IPS-18c (cell line): ENCODE data around the gene CCL24.
"Not testable (repeated sequence)": the region's sequence is repeated elsewhere in the genome, so short reads cannot be mapped to it uniquely, and the experiment has no call there.

Experiments used
- H3K4me3 ChIP-seq: 2 replicates; pipeline ENCODE4 v1.7.0; 2013; ENCODE audit warnings: low read depth, mild to moderate bottlenecking, low read length, moderate library complexity; ENCODE audit not compliant: insufficient read depth
- H3K9me3 ChIP-seq: one replicate; pipeline ENCODE4 v1.6.1; 2013; ENCODE audit warnings: mild to moderate bottlenecking, low read length, moderate library complexity; ENCODE audit not compliant: control insufficient read depth, insufficient read depth

The CCL24 gene

GRCh38 chr7:75830978-75831377 lies 17.4 kb upstream of the CCL24 start:
- no peak overlapping the region for H3K4me3 ChIP-seq
- peaks cover 2% of the 10 kb centered on the region for H3K9me3 ChIP-seq

GRCh38 chr7:75829656-75830055 lies 16.1 kb upstream of the CCL24 start:
- not testable (repeated sequence) for H3K9me3 ChIP-seq, H3K4me3 ChIP-seq

DNA sequence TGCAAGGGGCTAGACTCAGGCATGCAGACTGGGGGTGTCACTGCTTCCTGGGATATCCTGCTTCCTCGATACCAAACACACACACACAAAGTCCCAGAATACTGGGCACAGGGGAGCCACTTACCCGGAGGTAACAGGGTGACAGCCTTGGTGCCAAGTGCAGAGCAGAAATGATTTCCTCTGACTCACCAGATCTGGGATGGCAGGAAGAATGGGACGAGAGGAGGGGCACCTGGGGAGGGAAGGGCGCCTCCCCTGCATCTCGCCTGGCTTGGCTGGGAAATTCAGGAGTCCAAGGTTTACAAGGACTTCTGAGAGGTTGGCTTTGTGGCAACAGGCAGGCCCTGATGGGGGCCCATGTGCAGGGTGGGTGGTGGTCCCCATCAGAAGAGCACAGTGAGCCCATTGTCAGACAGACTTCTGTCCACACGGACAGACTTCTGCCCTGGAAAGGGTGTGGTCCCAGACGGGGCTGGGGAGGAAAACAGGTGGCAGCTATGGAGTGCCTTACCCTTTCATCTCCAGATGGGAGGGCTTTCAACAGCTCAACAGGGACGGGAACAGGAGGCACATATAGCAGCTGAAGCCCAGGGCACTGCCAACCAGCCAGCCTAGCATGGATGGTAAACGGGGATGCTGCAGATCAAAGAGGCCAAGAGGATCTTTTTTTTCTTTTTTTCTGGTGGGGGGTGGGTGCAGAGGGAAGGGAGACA lies 9.7 kb upstream of the CCL24 start:
- no peak overlapping the region for H3K4me3 ChIP-seq
- H3K9me3 ChIP-seq = peaks cover 2% of the 10 kb centered on the region

DNA sequence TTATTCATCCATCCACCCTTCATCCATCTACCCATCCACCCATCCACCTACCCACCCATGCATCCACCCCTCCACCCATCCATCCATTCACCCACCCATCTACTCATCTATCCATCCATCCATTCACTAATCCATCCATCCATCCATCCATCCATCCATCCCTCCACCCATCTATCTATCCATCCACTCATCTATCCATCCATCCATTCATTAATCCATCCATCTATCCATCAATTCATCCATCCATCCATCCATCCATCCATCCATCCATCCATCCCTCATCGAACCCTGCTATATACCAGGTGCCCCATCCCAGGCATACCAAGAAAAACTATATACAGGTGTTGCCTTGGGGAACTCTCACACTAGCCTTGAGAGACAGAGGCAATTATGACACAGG lies 7.1 kb upstream of the CCL24 start:
- H3K9me3 ChIP-seq = no peaks in the 10 kb centered on the region
- H3K4me3 ChIP-seq = no peak overlapping the region

GRCh38 chr7:75819711-75820110 lies 6.1 kb upstream of the CCL24 start:
- Histone ChIP-seq H3K9me3 (no peaks in the 10 kb centered on the region), H3K4me3 (no peak overlapping the region)

- no peaks in the 10 kb centered on the region for H3K9me3 ChIP-seq
- H3K4me3 ChIP-seq = no peak overlapping the region
These were observed 4.9 kb upstream of the CCL24 start for GRCh38 chr7:75818472-75818871.

DNA sequence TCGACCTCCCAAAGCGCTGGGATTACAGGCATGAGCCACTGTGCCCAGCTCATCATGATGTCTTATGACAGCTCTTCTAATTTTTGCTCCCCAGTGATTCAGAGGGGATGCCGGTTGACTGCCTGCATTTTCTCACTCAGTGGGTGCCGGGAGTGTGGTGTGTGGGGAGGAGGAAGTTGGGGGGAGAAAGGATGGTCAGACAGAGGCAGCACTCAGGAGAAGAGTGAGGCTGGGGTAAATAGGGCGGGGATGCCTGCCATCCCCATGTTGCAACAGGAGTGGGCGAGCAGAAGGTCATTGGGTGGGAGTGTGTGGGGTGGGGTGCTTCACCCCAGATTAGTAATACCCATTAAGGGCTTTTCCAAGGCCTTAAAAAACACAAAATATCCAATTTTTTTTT lies 3.5 kb upstream of the CCL24 start:
- no peak overlapping the region for H3K4me3 ChIP-seq
- no peaks in the 10 kb centered on the region for H3K9me3 ChIP-seq

- no peaks in the 10 kb centered on the region for H3K9me3 ChIP-seq
- no peak overlapping the region for H3K4me3 ChIP-seq
These were observed 1.9 kb upstream of the CCL24 start for GRCh38 chr7:75815418-75816064.

- no peak overlapping the region for H3K4me3 ChIP-seq
- H3K9me3 ChIP-seq = no peaks in the 10 kb centered on the region
These were observed 871 bp upstream of the CCL24 start for GRCh38 chr7:75814407-75814947.

- Histone ChIP-seq H3K9me3 (no peaks in the 10 kb centered on the region), H3K4me3 (no peak overlapping the region)
These were observed 522 bp downstream of the CCL24 start for GRCh38 chr7:75813084-75813483.

- Histone ChIP-seq H3K9me3 (peaks cover 4% of the 10 kb centered on the region), H3K4me3 (no peak overlapping the region)
These were observed 1.5 kb downstream of the CCL24 start for GRCh38 chr7:75811894-75812678.

DNA sequence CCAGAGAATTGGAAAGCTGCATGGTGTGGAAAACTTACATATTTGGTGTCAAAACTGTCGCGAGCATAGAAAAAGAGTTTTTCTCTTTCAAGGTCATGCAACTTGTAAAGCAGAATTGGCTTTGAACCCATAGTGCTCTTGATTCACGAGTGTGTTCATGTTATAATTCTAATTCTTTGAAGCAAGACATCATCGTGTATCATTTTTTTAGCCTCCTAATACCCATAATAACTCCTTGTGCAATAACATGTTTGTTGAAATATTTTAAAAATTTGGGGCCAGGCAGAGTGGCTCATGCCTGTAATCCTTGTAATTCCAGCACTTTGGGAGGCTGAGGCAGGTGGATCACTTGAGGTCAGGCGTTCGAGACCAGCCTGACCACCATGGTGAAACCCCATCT lies 4.2 kb downstream of the CCL24 start:
- H3K9me3 ChIP-seq = peaks cover 6% of the 10 kb centered on the region
- H3K4me3 ChIP-seq = no peak overlapping the region

- Histone ChIP-seq H3K9me3 (peaks cover 6% of the 10 kb centered on the region), H3K4me3 (no peak overlapping the region)
These were observed 5.5 kb downstream of the CCL24 start for GRCh38 chr7:75808106-75808505.

DNA sequence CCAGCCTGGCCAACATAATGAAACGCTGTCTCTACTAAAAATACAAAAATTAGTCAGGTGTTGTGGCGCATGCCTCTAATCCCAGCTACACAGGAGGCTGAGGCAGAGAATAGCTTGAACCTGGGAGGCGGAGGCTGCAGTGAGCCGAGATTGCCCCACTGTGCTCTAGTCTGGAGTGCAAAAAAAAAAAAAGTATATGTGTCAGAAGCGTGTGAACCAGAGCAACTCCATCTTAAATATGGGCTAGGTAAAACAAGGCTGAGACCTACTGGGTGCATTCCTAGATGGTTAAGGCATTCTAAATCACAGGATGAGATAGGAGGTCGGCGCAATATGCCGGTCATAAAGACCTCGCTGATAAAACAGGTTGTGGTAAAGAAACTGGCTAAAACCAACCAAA lies 6.2 kb downstream of the CCL24 start:
- peaks cover 6% of the 10 kb centered on the region for H3K9me3 ChIP-seq

GRCh38 chr7:75806560-75807307 lies 6.9 kb downstream of the CCL24 start:
- peaks cover 6% of the 10 kb centered on the region for H3K9me3 ChIP-seq
- no peak overlapping the region for H3K4me3 ChIP-seq

More for the DNA sequence above, 6.2 kb downstream of the CCL24 start:
- no peak overlapping the region for H3K4me3 ChIP-seq

GRCh38 chr7:75804705-75805104 lies 8.9 kb downstream of the CCL24 start:
- Histone ChIP-seq H3K9me3 (peaks cover 6% of the 10 kb centered on the region), H3K4me3 (no peak overlapping the region)

- H3K9me3 ChIP-seq = peaks cover 6% of the 10 kb centered on the region
- H3K4me3 ChIP-seq = no peak overlapping the region
These were observed 9.6 kb downstream of the CCL24 start for GRCh38 chr7:75804004-75804403.
